Vagina (tissue), 2 donors: ENCODE results near the gene NOG.

Experiments
- POLR2AphosphoS5 ChIP-seq, 2 donors: sonication (generic); formaldehyde crosslinking; IDR thresholded peaks; one replicate each; pipeline ENCODE4 v1.9.0; 2017; ENCODE audit warnings: antibody characterized with exemption in 2 of 2, mild to moderate bottlenecking in 2 of 2, low read depth in 1 of 2; ENCODE audit not compliant: insufficient read depth in 1 of 2
- TF ChIP-seq, protein P1 (sequence below), 3 experiments: fragments of 450-650 bp in 2 of 3; fragments of 200-600 bp in 1 of 3; sonication (generic) in 1 of 3; IDR thresholded peaks; one replicate each; pipeline ENCODE4 v1.5.1; 2017 to 2019; ENCODE audit warnings: antibody characterized with exemption in 3 of 3, mild to moderate bottlenecking in 2 of 3, moderate library complexity in 2 of 3

DNA sequence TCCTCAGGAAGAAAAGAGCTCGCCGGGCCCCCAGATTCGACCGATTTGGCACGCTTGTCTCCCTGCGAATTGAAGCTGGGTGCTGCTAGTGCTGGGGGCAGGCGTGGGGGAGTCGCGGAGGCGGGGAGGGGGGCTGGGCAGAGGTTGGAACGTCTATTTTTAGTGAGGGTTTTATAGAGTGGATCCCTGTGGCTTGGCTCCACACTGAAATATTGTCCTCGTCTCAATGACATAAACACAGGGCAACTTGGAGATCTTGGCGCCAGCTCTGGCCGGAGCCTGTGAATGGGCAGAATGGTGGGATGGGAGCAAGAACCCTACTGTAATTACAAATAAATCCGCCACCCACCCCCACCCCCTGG lies 15.7 kb upstream of the NOG start:
- TF ChIP-seq, protein P1, sequence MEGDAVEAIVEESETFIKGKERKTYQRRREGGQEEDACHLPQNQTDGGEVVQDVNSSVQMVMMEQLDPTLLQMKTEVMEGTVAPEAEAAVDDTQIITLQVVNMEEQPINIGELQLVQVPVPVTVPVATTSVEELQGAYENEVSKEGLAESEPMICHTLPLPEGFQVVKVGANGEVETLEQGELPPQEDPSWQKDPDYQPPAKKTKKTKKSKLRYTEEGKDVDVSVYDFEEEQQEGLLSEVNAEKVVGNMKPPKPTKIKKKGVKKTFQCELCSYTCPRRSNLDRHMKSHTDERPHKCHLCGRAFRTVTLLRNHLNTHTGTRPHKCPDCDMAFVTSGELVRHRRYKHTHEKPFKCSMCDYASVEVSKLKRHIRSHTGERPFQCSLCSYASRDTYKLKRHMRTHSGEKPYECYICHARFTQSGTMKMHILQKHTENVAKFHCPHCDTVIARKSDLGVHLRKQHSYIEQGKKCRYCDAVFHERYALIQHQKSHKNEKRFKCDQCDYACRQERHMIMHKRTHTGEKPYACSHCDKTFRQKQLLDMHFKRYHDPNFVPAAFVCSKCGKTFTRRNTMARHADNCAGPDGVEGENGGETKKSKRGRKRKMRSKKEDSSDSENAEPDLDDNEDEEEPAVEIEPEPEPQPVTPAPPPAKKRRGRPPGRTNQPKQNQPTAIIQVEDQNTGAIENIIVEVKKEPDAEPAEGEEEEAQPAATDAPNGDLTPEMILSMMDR (IDR thresholded peaks at IDR 0.05), result no peak
- no peak for TF ChIP-seq POLR2AphosphoS5 (IDR thresholded peaks at IDR 0.05; ENCODE audit: insufficient read depth in 1 of 2, low read depth in 1 of 2)
